ENCODE data around the gene RAB14. TPM values are rescaled to one million over a fixed set of nuclear protein-coding genes. Genes with fewer than 3 reads are reported as not detected.

The RAB14 gene
- polyA plus RNA-seq: 10 to 100 TPM; 14.1 to 31.0 (median 26.0) TPM

- 2 to 3% (median 2%) methylated on average over 46 to 55 of the region's 55 CpGs for WGBS, 3 donors
- peak within 1 kb of the TSS; percentile 98 for H3K27ac ChIP-seq (ENCODE audit: low read depth, low read length)
Measured at GRCh38 chr9:121201738-121202533, at the start of gene RAB14. TSS of gene RAB14 (minus strand) at chr9:121201869. CDS start at chr9:121193412, 8,457 bp downstream.

GRCh38 chr9:121249563-121249962 lies 47.9 kb upstream of the RAB14 start:
- H3K27ac ChIP-seq (ENCODE audit: low read depth, low read length): no peak overlapping the region
- WGBS, 3 donors: 74 to 82% (median 80%) methylated on average over 3 of the region's 3 CpGs

- no peak overlapping the region for H3K27ac ChIP-seq (ENCODE audit: low read depth, low read length)
- 60 to 82% (median 61%) methylated on average over 12 of the region's 12 CpGs for whole genome bisulfite sequencing, 3 donors
Measured at GRCh38 chr9:121246821-121247561, 45.3 kb upstream of the RAB14 start.

GRCh38 chr9:121242959-121243346 lies 41.3 kb upstream of the RAB14 start:
- no peak overlapping the region for H3K27ac ChIP-seq (ENCODE audit: low read depth, low read length)
- WGBS, 3 donors: 76 to 91% (median 79%) methylated on average over 4 of the region's 4 CpGs

- WGBS, 3 donors: 56 to 82% (median 81%) methylated on average over 5 of the region's 5 CpGs
Measured at GRCh38 chr9:121242219-121242958, 40.7 kb upstream of the RAB14 start.

GRCh38 chr9:121240472-121241135 lies 38.9 kb upstream of the RAB14 start:
- 78 to 89% (median 82%) methylated on average over 6 of the region's 6 CpGs for WGBS, 3 donors
- H3K27ac ChIP-seq (ENCODE audit: low read depth, low read length): no peak overlapping the region

More at GRCh38 chr9:121242219-121242958, 40.7 kb upstream of the RAB14 start:
- no peak overlapping the region for H3K27ac ChIP-seq (ENCODE audit: low read depth, low read length)

- no peak overlapping the region for H3K27ac ChIP-seq (ENCODE audit: low read depth, low read length)
- 97 to 99% (median 98%) methylated on average over 5 of the region's 5 CpGs for WGBS, 3 donors
Measured at GRCh38 chr9:121239851-121240250, 38.2 kb upstream of the RAB14 start.

GRCh38 chr9:121239071-121239470 lies 37.4 kb upstream of the RAB14 start:
- no peak overlapping the region for H3K27ac ChIP-seq (ENCODE audit: low read depth, low read length)
- 88 to 95% (median 93%) methylated on average over 3 of the region's 3 CpGs for WGBS, 3 donors

- 69 to 87% (median 73%) methylated on average over 3 of the region's 3 CpGs for WGBS, 3 donors
- no peak overlapping the region for H3K27ac ChIP-seq (ENCODE audit: low read depth, low read length)
Measured at GRCh38 chr9:121237916-121238315, 36.2 kb upstream of the RAB14 start.

- 63 to 98% (median 97%) methylated on average over 5 of the region's 5 CpGs for WGBS, 3 donors
- H3K27ac ChIP-seq (ENCODE audit: low read depth, low read length): no peak overlapping the region
Measured at GRCh38 chr9:121235512-121235911, 33.8 kb upstream of the RAB14 start.

GRCh38 chr9:121234832-121235161 lies 33.1 kb upstream of the RAB14 start:
- WGBS, 3 donors: 72 to 88% (median 74%) methylated on average over 6 of the region's 6 CpGs
- H3K27ac ChIP-seq (ENCODE audit: low read depth, low read length): no peak overlapping the region

- H3K27ac ChIP-seq (ENCODE audit: low read depth, low read length): no peak overlapping the region
- WGBS, 3 donors: 77 to 85% (median 79%) methylated on average over 11 of the region's 11 CpGs
Measured at GRCh38 chr9:121233906-121234831, 32.5 kb upstream of the RAB14 start.

GRCh38 chr9:121232251-121232650 lies 30.6 kb upstream of the RAB14 start:
- 94 to 96% (median 95%) methylated on average over 4 of the region's 4 CpGs for WGBS, 3 donors
- no peak overlapping the region for H3K27ac ChIP-seq (ENCODE audit: low read depth, low read length)

- WGBS, 3 donors: 77 to 79% (median 77%) methylated on average over 5 of the region's 5 CpGs
- H3K27ac ChIP-seq (ENCODE audit: low read depth, low read length): no peak overlapping the region
Measured at GRCh38 chr9:121230256-121230655, 28.6 kb upstream of the RAB14 start.

- WGBS, 3 donors: 56 to 62% (median 61%) methylated on average over 4 of the region's 4 CpGs
- no peak overlapping the region for H3K27ac ChIP-seq (ENCODE audit: low read depth, low read length)
Measured at GRCh38 chr9:121227862-121228261, 26.2 kb upstream of the RAB14 start.

- 77 to 85% (median 84%) methylated on average over 2 of the region's 2 CpGs for WGBS, 3 donors
- no peak overlapping the region for H3K27ac ChIP-seq (ENCODE audit: low read depth, low read length)
Measured at GRCh38 chr9:121226175-121226574, 24.5 kb upstream of the RAB14 start.

GRCh38 chr9:121225240-121225639 lies 23.6 kb upstream of the RAB14 start:
- 65 to 88% (median 83%) methylated on average over 5 of the region's 5 CpGs for WGBS, 3 donors
- H3K27ac ChIP-seq (ENCODE audit: low read depth, low read length): no peak overlapping the region

All from adipose tissue (tissue), 3 donors.